Stimulated activated CD4-positive, alpha-beta T cell treated with anti-CD3 and anti-CD28 coated beads, Interleukin-4, amount 100 ng/mL, for 1 hour (primary cell): ENCODE measurements around the gene TGFBR2.

Source experiments
- DNase-seq: peaks from one replicate; pipeline ENCODE4 v3.0.0-alpha.2; 2020

The TGFBR2 gene

DNA sequence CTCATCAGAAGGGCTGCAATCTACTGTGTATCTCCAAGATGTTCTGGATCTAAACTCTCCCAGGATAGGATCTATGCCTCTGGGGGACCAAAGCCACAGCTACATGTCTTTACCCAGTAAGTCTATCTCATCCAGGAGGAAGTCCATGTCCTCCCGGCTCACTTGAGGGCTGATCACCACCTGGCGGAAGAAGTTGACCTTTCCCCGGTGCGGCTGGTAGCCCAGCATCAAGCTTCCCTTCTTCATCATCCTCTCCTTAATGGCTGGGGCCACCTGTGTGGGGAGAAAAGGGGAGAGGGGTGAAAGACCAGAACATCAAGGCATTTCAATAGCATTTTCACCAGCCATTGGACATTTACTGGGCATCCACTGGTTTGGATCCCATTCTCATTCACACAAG is 121.7 kb downstream of the TGFBR2 start:
- DNase-seq, result no peak

DNA sequence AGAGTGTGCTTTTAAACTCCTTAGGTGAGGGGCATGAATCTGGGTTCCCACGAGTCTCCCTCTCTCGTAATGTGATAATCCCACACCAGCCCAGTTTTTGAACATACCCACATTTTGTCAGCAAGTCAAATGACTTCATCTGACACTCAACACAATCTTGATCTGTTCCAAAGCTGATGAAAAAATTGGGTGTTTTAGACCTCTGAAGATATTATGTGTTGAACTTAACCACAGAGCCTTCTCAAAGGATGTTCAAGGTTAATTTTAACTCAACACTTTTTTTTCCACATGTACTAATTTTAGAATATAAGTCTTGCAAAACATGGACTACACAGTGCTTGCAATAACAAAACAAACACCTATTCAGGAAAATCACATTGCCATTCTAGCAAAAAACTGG is 123.1 kb downstream of the TGFBR2 start:
- DNase-seq, result no peak

DNA sequence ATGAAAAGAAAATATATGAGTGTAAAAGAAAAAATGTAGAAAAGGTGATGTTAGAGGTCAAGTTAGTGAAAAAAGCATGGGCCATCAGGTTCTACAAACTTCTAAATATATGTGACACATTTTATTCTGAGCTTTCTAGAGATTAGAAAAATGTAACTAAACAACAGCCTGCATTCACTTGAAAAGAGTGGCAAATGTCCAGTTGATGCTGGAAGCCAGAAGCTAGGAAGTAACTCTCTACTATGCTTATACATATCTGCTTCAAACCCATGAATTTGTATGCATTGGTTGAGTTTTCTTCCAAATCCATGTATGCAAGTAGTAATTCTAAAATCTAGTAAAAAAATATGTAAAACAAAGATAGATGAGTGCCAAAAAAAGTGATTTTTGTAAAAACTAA is 123.5 kb downstream of the TGFBR2 start:
- DNase-seq, result no peak

DNA sequence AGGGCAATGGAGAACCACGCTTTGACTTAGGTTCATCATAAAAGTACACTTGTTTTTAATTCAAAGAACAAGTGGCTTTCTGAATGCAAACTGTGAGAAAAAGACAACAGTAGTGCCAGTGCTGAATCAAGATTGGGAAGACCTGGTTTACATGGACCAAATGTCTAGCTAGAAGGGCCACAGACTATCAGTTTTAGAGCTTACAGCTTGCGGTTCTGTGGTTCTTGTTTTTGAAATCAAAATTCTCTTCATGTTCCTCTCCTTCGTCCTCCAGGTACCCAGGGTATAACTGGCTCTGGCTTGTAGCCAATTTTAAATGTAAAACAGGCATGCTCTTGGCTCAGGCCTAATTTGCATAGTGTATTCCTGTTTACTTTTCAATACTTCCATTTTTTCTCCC is 124.6 kb downstream of the TGFBR2 start:
- DNase-seq, result no peak

DNA sequence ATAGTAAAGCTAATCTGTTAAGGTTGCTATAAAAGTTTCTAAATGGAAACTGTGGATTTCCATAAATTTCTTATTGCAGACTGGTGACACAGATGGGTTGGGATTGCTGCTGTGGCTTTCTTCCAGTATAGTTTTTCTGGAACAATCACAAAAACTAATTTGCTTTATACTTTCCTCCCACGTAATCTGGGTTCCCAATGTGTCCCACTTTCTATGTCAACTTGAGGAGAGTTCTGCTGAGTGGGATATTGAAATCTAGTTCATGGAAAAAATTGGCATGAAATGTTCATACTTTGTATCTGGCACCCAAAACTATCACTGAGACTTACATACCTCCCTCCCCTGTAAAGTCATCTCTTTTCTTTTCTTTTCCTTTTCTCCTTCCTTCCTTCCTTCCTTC is 126.8 kb downstream of the TGFBR2 start:
- no peak for DNase-seq

DNA sequence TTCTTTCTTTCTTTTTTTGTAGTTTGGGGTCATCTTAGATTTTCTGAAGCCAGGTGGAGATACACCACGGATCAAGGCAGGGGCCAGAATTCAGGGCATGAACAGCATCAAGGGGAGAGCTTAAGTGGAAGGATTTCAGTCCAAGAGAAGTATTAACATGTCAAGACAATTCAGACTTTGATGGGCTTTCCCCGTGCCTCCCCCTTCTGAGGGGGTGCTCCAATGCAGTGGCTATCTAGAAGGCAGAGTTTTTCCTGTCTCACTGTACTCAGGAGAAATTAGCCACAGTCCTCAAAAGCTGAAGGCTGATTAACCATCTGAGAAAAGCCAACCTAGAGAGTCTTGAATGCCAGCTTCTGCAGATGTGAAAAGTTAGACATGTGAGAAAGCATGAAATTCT is 127.3 kb downstream of the TGFBR2 start:
- no peak for DNase-seq

DNA sequence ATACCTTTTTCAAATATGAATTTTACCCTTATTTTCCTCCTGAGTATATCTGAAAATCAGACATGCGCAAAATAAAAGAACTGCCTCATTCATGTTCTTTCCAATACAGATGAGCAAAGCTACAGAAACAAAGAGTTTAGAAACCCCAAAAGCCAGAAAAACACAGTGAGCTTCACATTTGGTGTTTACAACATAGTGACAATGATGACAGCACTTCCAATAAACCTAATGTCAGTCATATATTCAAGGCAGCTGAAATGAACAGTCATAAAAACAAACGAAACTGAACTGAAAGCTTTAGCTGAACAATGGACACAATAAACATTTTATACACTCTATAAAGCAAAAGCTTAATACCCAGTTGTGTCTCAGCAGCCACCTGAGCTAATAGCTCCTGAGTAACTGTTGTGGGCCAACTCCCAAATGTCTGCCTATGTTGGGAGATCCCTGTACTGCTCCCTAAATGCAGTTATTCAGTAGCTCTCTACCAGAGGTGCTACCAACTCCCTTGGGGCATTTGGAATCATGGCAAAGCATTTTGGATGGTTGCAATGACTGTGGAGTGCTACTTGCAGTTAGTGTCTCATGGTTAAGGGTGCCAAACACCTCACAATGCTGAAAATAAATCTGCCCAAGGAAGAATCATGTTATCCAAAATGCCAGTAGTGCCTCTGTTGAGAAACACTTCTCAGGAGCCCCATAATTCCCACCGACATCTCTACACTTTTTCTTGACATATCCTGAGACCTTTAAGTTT is 131.5 kb downstream of the TGFBR2 start:
- DNase-seq, result no peak

DNA sequence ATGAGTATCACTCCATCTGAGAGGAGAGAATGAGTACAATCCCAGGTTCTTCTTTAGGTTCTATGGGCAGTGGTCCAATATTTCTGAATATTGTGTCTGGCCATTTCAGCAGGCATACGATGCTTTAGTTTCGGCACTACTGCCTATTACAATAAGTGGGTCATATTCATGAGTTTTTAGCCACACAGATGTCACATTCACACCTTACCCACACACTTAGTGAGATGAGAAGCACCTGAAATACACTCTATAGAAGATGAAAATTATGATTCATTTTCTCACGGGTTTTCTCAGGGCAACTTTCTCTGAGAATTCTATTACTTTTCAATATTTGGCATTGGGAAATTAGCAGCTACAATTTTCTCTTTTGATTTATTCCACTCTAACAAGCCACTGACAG is 132.2 kb downstream of the TGFBR2 start:
- no peak for DNase-seq

DNA sequence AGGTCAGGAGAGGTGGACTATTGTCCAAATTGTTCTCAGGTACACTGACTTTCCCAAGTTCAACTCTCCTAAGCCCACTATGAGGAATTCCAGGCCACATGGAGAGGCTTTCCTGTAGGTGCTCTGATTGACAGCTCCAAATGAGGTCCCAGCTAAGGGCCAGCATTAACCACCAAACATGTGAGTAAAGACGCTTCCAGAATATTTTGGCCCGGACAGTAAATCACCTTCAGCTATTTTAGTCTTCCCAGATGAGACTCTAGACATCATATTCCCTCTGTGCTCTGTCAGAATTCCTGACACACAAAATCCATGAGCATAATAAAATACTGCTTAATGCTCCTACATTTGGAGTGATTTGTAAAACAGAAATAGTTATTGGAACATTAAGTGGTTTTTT is 135.5 kb downstream of the TGFBR2 start:
- no peak for DNase-seq

DNA sequence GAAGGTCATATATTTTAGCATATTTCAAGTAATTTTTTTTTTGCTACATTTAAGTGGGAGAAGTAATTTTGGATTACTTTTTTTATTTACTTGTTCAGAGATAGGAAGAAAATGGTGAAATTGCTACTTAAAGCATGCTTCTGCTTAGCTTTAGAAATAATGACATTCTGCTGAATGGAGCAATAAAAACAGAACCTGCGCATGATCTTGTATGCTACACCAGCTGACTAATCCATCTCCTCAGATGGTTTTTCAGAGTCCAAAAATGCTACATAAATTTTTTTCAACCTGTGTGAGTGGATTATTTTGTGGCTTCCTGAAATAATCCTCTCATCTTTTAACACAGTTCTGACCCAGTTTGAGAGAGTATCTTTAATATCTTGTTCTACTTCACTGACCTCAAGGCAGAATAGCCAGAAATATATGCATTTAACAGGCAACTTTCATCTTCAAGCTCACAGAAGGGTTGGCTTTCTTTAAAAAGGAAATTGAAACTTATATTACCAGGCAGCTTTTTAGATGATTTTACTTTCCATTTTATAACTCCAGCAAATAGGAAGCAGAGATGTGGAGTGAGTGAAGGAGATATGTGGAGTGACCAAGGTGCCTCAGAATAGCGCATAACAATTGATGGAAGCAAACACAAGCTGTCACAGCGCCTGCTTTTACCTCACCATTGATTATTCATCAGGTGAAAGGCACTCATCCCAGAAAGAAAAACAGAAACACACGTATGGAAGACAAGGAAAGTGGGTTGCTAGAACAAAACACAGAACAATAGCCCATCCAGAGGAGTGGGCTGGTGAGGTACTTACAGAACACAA is 136.6 kb downstream of the TGFBR2 start:
- no peak for DNase-seq
